Neural cell (in vitro differentiated cells): ENCODE measurements around the gene CEP128. TPM values are rescaled to one million over a fixed set of nuclear protein-coding genes. Genes with fewer than 3 reads are reported as not detected.

Experiments
- H2AFZ ChIP-seq: fragments of 200-600, 300-800 bp; sonication (generic), shearing (Covaris generic); 2 replicates; pipeline ENCODE4 v1.6.0; 2014; ENCODE audit warnings: low read depth, mild to moderate bottlenecking, antibody characterized with exemption, low read length, moderate library complexity
- H3F3A ChIP-seq: fragments of 200-600 bp; shearing (Covaris generic); 2 replicates; pipeline ENCODE4 v1.6.1; 2016; ENCODE audit warnings: mild to moderate bottlenecking, moderate library complexity, mixed read lengths, antibody characterized with exemption, low read length; ENCODE audit not compliant: insufficient read depth, poor library complexity, severe bottlenecking
- H3K27ac ChIP-seq: fragments of 200-600, 300-800 bp; sonication (generic), shearing (Covaris generic); 2 replicates; pipeline ENCODE4 v1.5.1; 2014; ENCODE audit warnings: mild to moderate bottlenecking, low read length, moderate library complexity
- H3K27me3 ChIP-seq: fragments of 300-800, 200-600 bp; sonication (generic), shearing (Covaris generic); 2 replicates; pipeline ENCODE4 v1.6.0; 2014; ENCODE audit warnings: mild to moderate bottlenecking, low read depth, low read length, moderate library complexity; ENCODE audit not compliant: insufficient read depth
- H3K36me3 ChIP-seq: fragments of 300-800, 200-600 bp; sonication (generic), shearing (Covaris generic); 2 replicates; pipeline ENCODE4 v1.5.1; 2014; ENCODE audit warnings: mild to moderate bottlenecking, antibody characterized with exemption, low read length, moderate library complexity; ENCODE audit not compliant: insufficient read depth
- H3K4me2 ChIP-seq: fragments of 300-800, 200-600 bp; sonication (generic), shearing (Covaris generic); 2 replicates; pipeline ENCODE4 v1.6.0; 2014; ENCODE audit warnings: mild to moderate bottlenecking, low read length
- H3K4me3 ChIP-seq: fragments of 300-800, 200-600 bp; sonication (generic), shearing (Covaris generic); 2 replicates; pipeline ENCODE4 v1.5.1; 2014; ENCODE audit warnings: mild to moderate bottlenecking, low read length, moderate library complexity
- H3K79me2 ChIP-seq: fragments of 200-600 bp; shearing (Covaris generic); replicated peaks from 2 replicates; pipeline ENCODE4 v1.6.0; 2014; ENCODE audit warnings: mild to moderate bottlenecking, low read length, moderate library complexity; ENCODE audit not compliant: insufficient read depth
- H3K9ac ChIP-seq: fragments of 300-800, 200-600 bp; sonication (generic), shearing (Covaris generic); 2 replicates; pipeline ENCODE4 v1.6.1; 2016; ENCODE audit warnings: mild to moderate bottlenecking, low read length, mixed read lengths
- H3K9me2 ChIP-seq: fragments of 200-600 bp; shearing (Covaris generic); 2 replicates; pipeline ENCODE4 v1.6.1; 2016; ENCODE audit warnings: mild to moderate bottlenecking, low read length, mixed read lengths; ENCODE audit not compliant: insufficient read depth
- H3K9me3 ChIP-seq: fragments of 200-600, 300-800 bp; sonication (generic), shearing (Covaris generic); 2 replicates; pipeline ENCODE4 v1.6.1; 2016; ENCODE audit warnings: mild to moderate bottlenecking, mixed run types, low read length, moderate library complexity, mixed read lengths
- H4K20me1 ChIP-seq: fragments of 200-600 bp; shearing (Covaris generic); 2 replicates; pipeline ENCODE4 v1.6.1; 2016; ENCODE audit warnings: mild to moderate bottlenecking, mixed run types; ENCODE audit not compliant: insufficient read depth
- EP300 ChIP-seq: fragments of 450-650 bp; conservative IDR thresholded peaks from 2 replicates; pipeline ENCODE4 v1.6.1; 2014; ENCODE audit warnings: antibody characterized with exemption, mild to moderate bottlenecking, moderate library complexity; ENCODE audit not compliant: poor library complexity, severe bottlenecking
- EZH2 ChIP-seq: fragments of 200-600, 300-800 bp; shearing (Covaris generic), sonication (generic); IDR thresholded peaks from 2 replicates; pipeline ENCODE4 v1.6.1; 2014; ENCODE audit warnings: antibody characterized with exemption, low read length, borderline replicate concordance, mild to moderate bottlenecking; ENCODE audit not compliant: insufficient read depth, poor library complexity, severe bottlenecking
- MXI1 ChIP-seq: fragments of 450-650 bp; conservative IDR thresholded peaks from 2 replicates; pipeline ENCODE4 v1.6.1; 2014; ENCODE audit warnings: antibody characterized with exemption, mild to moderate bottlenecking; ENCODE audit not compliant: poor library complexity, severe bottlenecking
- POLR2AphosphoS5 ChIP-seq: IDR thresholded peaks from 2 replicates; pipeline ENCODE4 v1.6.1; 2012
- RAD21 ChIP-seq: fragments of 450-650 bp; conservative IDR thresholded peaks from 2 replicates; pipeline ENCODE4 v1.6.1; 2014; ENCODE audit warnings: antibody characterized with exemption, mild to moderate bottlenecking, moderate library complexity
- SMC3 ChIP-seq: fragments of 450-650 bp; conservative IDR thresholded peaks from 2 replicates; pipeline ENCODE4 v1.6.1; 2014; ENCODE audit warnings: antibody characterized with exemption, mild to moderate bottlenecking, moderate library complexity; ENCODE audit not compliant: poor library complexity
- TAF1 ChIP-seq: IDR thresholded peaks from 2 replicates; pipeline ENCODE4 v1.6.1; 2012; ENCODE audit warnings: low read depth
- polyA plus RNA-seq: library from polyadenylated mRNA; depleted of rRNA; stranded (reverse); fragments of >200 nt; gene quantifications from 2 replicates; pipeline ENCODE4 v1.2.3, GENCODE V29; 2014
- TF ChIP-seq, protein P1 (sequence below): fragments of 450-650 bp; IDR thresholded peaks from 2 replicates; pipeline ENCODE4 v1.5.1; 2014; ENCODE audit warnings: antibody characterized with exemption, mild to moderate bottlenecking, moderate library complexity; ENCODE audit not compliant: poor library complexity, severe bottlenecking
- TF ChIP-seq, protein P2 (sequence below): IDR thresholded peaks from 2 replicates; pipeline ENCODE4 v1.6.1; 2012; ENCODE audit warnings: borderline replicate concordance

The CEP128 gene
- polyA plus RNA-seq, 1 donor from 2014 or later, result 5.5 TPM

DNA sequence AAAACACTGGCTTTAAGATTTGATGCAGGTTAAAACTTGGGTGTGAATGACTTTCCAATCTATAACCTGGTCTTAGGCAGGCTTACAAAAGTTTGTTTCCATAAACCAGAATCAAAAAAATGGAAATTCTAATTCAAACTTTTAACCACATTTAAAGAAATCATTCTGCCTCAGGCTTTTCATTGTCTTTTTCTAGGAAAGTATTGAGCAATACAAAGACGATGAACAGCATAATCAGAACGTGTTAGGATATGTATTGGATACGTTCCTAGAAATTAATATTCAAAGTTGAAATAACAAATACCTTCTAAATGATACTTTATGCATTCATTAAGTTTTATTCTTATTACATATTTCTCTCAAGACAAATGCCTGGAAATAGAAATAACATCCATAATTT, 172.9 kb downstream of the CEP128 start (continued):
- TF ChIP-seq EP300, result no peak

DNA sequence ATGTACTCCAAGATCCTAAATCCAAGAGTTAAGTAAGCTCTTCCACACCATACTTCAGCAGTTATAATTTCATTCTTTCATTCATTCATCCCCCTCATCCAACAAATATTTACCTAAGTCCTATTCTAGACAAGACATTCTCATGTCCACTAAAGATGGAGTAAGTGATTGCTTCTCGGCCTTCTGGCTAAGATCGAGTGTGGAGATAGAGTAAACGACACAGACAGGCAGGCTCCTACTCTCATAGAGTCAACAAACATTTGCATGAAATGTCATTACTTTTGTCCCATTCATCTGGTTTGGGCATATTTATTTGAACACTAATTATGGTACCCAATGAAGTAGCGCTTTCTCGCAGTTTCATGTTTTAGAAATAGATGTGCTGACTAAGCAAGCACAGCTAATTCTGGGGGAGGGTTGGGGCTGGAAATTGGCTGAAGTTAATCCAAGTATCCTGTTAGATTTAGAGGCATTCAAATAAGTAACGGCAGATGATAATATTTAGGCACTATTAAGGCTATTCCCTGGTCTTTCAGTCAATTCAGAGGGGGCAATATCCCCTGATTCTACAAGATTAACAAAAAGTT, 176.5 kb downstream of the CEP128 start:
- TF ChIP-seq MXI1 (no peak), RAD21 (no peak), SMC3 (no peak), POLR2AphosphoS5 (no peak), EZH2 (no peak), TAF1 (no peak), EP300 (no peak)
- TF ChIP-seq, protein P1, sequence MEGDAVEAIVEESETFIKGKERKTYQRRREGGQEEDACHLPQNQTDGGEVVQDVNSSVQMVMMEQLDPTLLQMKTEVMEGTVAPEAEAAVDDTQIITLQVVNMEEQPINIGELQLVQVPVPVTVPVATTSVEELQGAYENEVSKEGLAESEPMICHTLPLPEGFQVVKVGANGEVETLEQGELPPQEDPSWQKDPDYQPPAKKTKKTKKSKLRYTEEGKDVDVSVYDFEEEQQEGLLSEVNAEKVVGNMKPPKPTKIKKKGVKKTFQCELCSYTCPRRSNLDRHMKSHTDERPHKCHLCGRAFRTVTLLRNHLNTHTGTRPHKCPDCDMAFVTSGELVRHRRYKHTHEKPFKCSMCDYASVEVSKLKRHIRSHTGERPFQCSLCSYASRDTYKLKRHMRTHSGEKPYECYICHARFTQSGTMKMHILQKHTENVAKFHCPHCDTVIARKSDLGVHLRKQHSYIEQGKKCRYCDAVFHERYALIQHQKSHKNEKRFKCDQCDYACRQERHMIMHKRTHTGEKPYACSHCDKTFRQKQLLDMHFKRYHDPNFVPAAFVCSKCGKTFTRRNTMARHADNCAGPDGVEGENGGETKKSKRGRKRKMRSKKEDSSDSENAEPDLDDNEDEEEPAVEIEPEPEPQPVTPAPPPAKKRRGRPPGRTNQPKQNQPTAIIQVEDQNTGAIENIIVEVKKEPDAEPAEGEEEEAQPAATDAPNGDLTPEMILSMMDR, result no peak
- TF ChIP-seq, protein P2, sequence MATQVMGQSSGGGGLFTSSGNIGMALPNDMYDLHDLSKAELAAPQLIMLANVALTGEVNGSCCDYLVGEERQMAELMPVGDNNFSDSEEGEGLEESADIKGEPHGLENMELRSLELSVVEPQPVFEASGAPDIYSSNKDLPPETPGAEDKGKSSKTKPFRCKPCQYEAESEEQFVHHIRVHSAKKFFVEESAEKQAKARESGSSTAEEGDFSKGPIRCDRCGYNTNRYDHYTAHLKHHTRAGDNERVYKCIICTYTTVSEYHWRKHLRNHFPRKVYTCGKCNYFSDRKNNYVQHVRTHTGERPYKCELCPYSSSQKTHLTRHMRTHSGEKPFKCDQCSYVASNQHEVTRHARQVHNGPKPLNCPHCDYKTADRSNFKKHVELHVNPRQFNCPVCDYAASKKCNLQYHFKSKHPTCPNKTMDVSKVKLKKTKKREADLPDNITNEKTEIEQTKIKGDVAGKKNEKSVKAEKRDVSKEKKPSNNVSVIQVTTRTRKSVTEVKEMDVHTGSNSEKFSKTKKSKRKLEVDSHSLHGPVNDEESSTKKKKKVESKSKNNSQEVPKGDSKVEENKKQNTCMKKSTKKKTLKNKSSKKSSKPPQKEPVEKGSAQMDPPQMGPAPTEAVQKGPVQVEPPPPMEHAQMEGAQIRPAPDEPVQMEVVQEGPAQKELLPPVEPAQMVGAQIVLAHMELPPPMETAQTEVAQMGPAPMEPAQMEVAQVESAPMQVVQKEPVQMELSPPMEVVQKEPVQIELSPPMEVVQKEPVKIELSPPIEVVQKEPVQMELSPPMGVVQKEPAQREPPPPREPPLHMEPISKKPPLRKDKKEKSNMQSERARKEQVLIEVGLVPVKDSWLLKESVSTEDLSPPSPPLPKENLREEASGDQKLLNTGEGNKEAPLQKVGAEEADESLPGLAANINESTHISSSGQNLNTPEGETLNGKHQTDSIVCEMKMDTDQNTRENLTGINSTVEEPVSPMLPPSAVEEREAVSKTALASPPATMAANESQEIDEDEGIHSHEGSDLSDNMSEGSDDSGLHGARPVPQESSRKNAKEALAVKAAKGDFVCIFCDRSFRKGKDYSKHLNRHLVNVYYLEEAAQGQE, result no peak
- H3K4me3 ChIP-seq, result no peak overlapping the region
- no peaks in the 10 kb centered on the region for H3K79me2 ChIP-seq
- H2AFZ ChIP-seq, result no peak overlapping the region
- H3K27me3 ChIP-seq, result no peaks in the 10 kb centered on the region
- H3K36me3 ChIP-seq, result no peaks in the 10 kb centered on the region
- H4K20me1 ChIP-seq, result no peaks in the 10 kb centered on the region
- H3K9ac ChIP-seq, result no peak overlapping the region
- no peak overlapping the region for H3K4me2 ChIP-seq
- no peaks in the 10 kb centered on the region for H3K9me2 ChIP-seq
- H3K27ac ChIP-seq, result no peak overlapping the region
- no peaks in the 10 kb centered on the region for H3F3A ChIP-seq
- no peaks in the 10 kb centered on the region for H3K9me3 ChIP-seq

DNA sequence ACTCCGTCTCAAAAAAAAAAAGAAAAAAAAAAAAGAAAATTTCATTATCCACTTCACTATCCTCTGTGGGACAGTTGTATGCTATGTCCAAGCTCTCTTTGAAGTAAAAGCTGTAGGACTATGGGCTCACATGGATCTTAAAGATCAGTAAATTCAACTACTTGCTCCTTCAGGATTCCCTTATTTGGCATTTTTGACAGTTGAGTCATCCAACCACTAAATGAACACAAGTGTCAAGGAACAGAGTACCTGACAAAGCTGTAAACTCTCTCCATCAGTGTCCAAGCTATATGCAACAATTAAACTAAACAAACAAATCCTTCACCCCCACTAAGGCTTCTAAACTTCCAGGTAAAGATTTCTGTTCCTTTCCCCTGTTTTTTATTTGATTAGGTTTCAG, 177.0 kb downstream of the CEP128 start:
- Histone ChIP-seq H3K9ac (no peak overlapping the region), H3K27me3 (no peaks in the 10 kb centered on the region), H4K20me1 (no peaks in the 10 kb centered on the region), H3K4me2 (no peak overlapping the region), H3F3A (no peaks in the 10 kb centered on the region), H3K27ac (no peak overlapping the region), H3K9me3 (no peaks in the 10 kb centered on the region), H3K79me2 (no peaks in the 10 kb centered on the region), H3K4me3 (no peak overlapping the region), H3K9me2 (no peaks in the 10 kb centered on the region), H2AFZ (no peak overlapping the region), H3K36me3 (no peaks in the 10 kb centered on the region)
- TF ChIP-seq EP300, result no peak
- no peak for TF ChIP-seq TAF1
- TF ChIP-seq EZH2, result no peak
- no peak for TF ChIP-seq POLR2AphosphoS5
- no peak for TF ChIP-seq RAD21
- TF ChIP-seq MXI1, result no peak
